Measurements from ENCODE around the gene CENPA.
"Not testable (repeated sequence)": the region's sequence is repeated elsewhere in the genome, so short reads cannot be mapped to it uniquely, and the experiment has no call there.

Gene CENPA

GRCh38 chr2:26786207-26787028, 562 bp downstream of the CENPA start:
- no peak for DNase-seq (ENCODE audit: low read depth in 3 of 3, low spot score in 1 of 3)

- no peak for DNase-seq (ENCODE audit: low read depth in 3 of 3, low spot score in 1 of 3)
Measured at GRCh38 chr2:26792720-26793119, 6.9 kb downstream of the CENPA start.

- DNase-seq (ENCODE audit: low read depth in 3 of 3, low spot score in 1 of 3) = no peak
Measured at GRCh38 chr2:26793518-26793917, 7.7 kb downstream of the CENPA start.

- not testable (repeated sequence) for DNase-seq (ENCODE audit: low read depth in 3 of 3, low spot score in 1 of 3)
Measured at GRCh38 chr2:26795135-26795534, 9.3 kb downstream of the CENPA start.

GRCh38 chr2:26801328-26801727, 15.5 kb downstream of the CENPA start:
- DNase-seq (ENCODE audit: low read depth in 3 of 3, low spot score in 1 of 3) = no peak

GRCh38 chr2:26801796-26802195, 15.9 kb downstream of the CENPA start:
- no peak for DNase-seq (ENCODE audit: low read depth in 3 of 3, low spot score in 1 of 3)

GRCh38 chr2:26805241-26805676, 19.4 kb downstream of the CENPA start:
- no peak for DNase-seq (ENCODE audit: low read depth in 3 of 3, low spot score in 1 of 3)

GRCh38 chr2:26807788-26808460, 22.1 kb downstream of the CENPA start:
- DNase-seq (ENCODE audit: low read depth in 3 of 3, low spot score in 1 of 3) = no peak

GRCh38 chr2:26809211-26809610, 23.4 kb downstream of the CENPA start:
- no peak for DNase-seq (ENCODE audit: low read depth in 3 of 3, low spot score in 1 of 3)

- DNase-seq (ENCODE audit: low read depth in 3 of 3, low spot score in 1 of 3) = no peak
Measured at GRCh38 chr2:26809876-26810577, 24.2 kb downstream of the CENPA start.

- no peak for DNase-seq (ENCODE audit: low read depth in 3 of 3, low spot score in 1 of 3)
Measured at GRCh38 chr2:26811261-26811660, 25.4 kb downstream of the CENPA start.

- no peak for DNase-seq (ENCODE audit: low read depth in 3 of 3, low spot score in 1 of 3)
Measured at GRCh38 chr2:26811791-26812694, 26.2 kb downstream of the CENPA start.

GRCh38 chr2:26812731-26813130, 26.9 kb downstream of the CENPA start:
- no peak for DNase-seq (ENCODE audit: low read depth in 3 of 3, low spot score in 1 of 3)

GRCh38 chr2:26814072-26814765, 28.4 kb downstream of the CENPA start:
- not testable (repeated sequence) for DNase-seq (ENCODE audit: low read depth in 3 of 3, low spot score in 1 of 3)

GRCh38 chr2:26816893-26817292, 31.0 kb downstream of the CENPA start:
- no peak for DNase-seq (ENCODE audit: low read depth in 3 of 3, low spot score in 1 of 3)

GRCh38 chr2:26818255-26818654, 32.4 kb downstream of the CENPA start:
- no peak for DNase-seq (ENCODE audit: low read depth in 3 of 3, low spot score in 1 of 3)

- no peak for DNase-seq (ENCODE audit: low read depth in 3 of 3, low spot score in 1 of 3)
Measured at GRCh38 chr2:26818972-26819371, 33.1 kb downstream of the CENPA start.

- DNase-seq (ENCODE audit: low read depth in 3 of 3, low spot score in 1 of 3) = no peak
Measured at GRCh38 chr2:26820932-26821331, 35.1 kb downstream of the CENPA start.

GRCh38 chr2:26822877-26823276, 37.0 kb downstream of the CENPA start:
- DNase-seq (ENCODE audit: low read depth in 3 of 3, low spot score in 1 of 3) = no peak

All from stimulated activated CD4-positive, alpha-beta T cell treated with anti-CD3 and anti-CD28 coated beads, TNF-alpha, amount 100 ng/mL, for 1 hour (primary cell).